GM21423 (cell line): ENCODE data around the gene TMBIM4.
A peak's percentile ranks its signal among the peaks of the same experiment; 100 is the strongest.

Experiments used
- ATAC-seq: cut with Tn5 transposase; IDR thresholded peaks from one replicate; pipeline ENCODE4 v1.9.1; 2021; ENCODE audit warnings: mild to moderate bottlenecking, moderate library complexity; ENCODE audit not compliant: unreplicated experiment

Gene TMBIM4

GRCh38 chr12:66142826-66143225 is 27.0 kb downstream of the TMBIM4 start:
- no peak for ATAC-seq

GRCh38 chr12:66141299-66141698 is 28.5 kb downstream of the TMBIM4 start:
- no peak for ATAC-seq

GRCh38 chr12:66140731-66141130 is 29.1 kb downstream of the TMBIM4 start:
- ATAC-seq: no peak

- no peak for ATAC-seq
These were observed 30.5 kb downstream of the TMBIM4 start for GRCh38 chr12:66139328-66139727.

- no peak for ATAC-seq
These were observed 31.9 kb downstream of the TMBIM4 start for GRCh38 chr12:66137937-66138336.

GRCh38 chr12:66132408-66132807 is 37.4 kb downstream of the TMBIM4 start:
- ATAC-seq: no peak

GRCh38 chr12:66131067-66131688 is 38.6 kb downstream of the TMBIM4 start:
- ATAC-seq: no peak

GRCh38 chr12:66130267-66131066 is 39.3 kb downstream of the TMBIM4 start, which contains the start of gene LLPH:
Gene LLPH, minus strand, starts transcription at chr12:66130750. Its CDS starts 1,644 bp downstream, at chr12:66129106.
- ATAC-seq: peak; percentile 99

- ATAC-seq: no peak
These were observed 39.9 kb downstream of the TMBIM4 start for GRCh38 chr12:66129934-66130266.

- no peak for ATAC-seq
These were observed 42.1 kb downstream of the TMBIM4 start for GRCh38 chr12:66127650-66128049.

GRCh38 chr12:66120477-66120876 is 49.3 kb downstream of the TMBIM4 start:
- ATAC-seq: no peak

- ATAC-seq: no peak
These were observed 49.9 kb downstream of the TMBIM4 start for GRCh38 chr12:66119870-66120241.

GRCh38 chr12:66119229-66119869 is 50.4 kb downstream of the TMBIM4 start:
- ATAC-seq: no peak

GRCh38 chr12:66118240-66118891 is 51.4 kb downstream of the TMBIM4 start:
- ATAC-seq: no peak

- ATAC-seq: no peak
These were observed 52.6 kb downstream of the TMBIM4 start for GRCh38 chr12:66117242-66117641.

- ATAC-seq: no peak
These were observed 54.7 kb downstream of the TMBIM4 start for GRCh38 chr12:66115071-66115600.

- no peak for ATAC-seq
These were observed 56.3 kb downstream of the TMBIM4 start for GRCh38 chr12:66113471-66113870.

- no peak for ATAC-seq
These were observed 58.2 kb downstream of the TMBIM4 start for GRCh38 chr12:66111605-66112004.

- ATAC-seq: no peak
These were observed 60.7 kb downstream of the TMBIM4 start for GRCh38 chr12:66109056-66109455.

GRCh38 chr12:66108386-66108785 is 61.4 kb downstream of the TMBIM4 start:
- no peak for ATAC-seq

- ATAC-seq: peak; percentile 91
These were observed 62.3 kb downstream of the TMBIM4 start for GRCh38 chr12:66107451-66107915.
